ENCODE measurements around the gene EDIL3. TPM values are rescaled to one million over a fixed set of nuclear protein-coding genes. Genes with fewer than 3 reads are reported as not detected.

Gene EDIL3
- total RNA-seq, 1 experiment from 2014 or later: 0.32 TPM

- Histone ChIP-seq H2AFZ (ENCODE audit: low read depth, low read length, poor library complexity, severe bottlenecking) (no peak overlapping the region), H3K9me2 (ENCODE audit: insufficient read depth) (no peaks in the 10 kb centered on the region), H3K4me1 (ENCODE audit: control insufficient read depth in 1 of 2, insufficient read depth in 2 of 2, low read length in 2 of 2) (no peaks in the 10 kb centered on the region), H3K4me2 (ENCODE audit: low read length) (no peak overlapping the region), H3K79me2 (ENCODE audit: insufficient read depth, low read length) (no peaks in the 10 kb centered on the region), H4K20me1 (ENCODE audit: insufficient read depth) (no peaks in the 10 kb centered on the region), H3K27ac (ENCODE audit: low read depth, low read length) (no peak overlapping the region), H3K9me3 (ENCODE audit: control insufficient read depth in 1 of 2, insufficient read depth in 1 of 2, low read depth in 1 of 2, low read length in 2 of 2) (no peaks in the 10 kb centered on the region), H3K4me3 (replicated peaks in 1 of 2; ENCODE audit: low read depth in 1 of 2, low read length in 2 of 2) (no peak overlapping the region), H3K36me3 (ENCODE audit: control insufficient read depth in 1 of 2, insufficient read depth in 2 of 2, low read length in 2 of 2) (no peaks in the 10 kb centered on the region), H3K27me3 (ENCODE audit: insufficient read depth, low read length) (no peaks in the 10 kb centered on the region), H3K9ac (ENCODE audit: low read length) (no peak overlapping the region)
- no peak for DNase-seq (ENCODE audit: low read depth, low spot score)
- TF ChIP-seq SRF (IDR thresholded peaks at IDR 0.05; ENCODE audit: low read depth) (no peak), REST (IDR thresholded peaks at IDR 0.05; ENCODE audit: low read depth) (no peak)
- intact Hi-C loops (cut with micrococcal nuclease): no loop called here
- ATAC-seq: no peak
- ChIA-PET CTCF (no interaction called here), POLR2A (no interaction called here), RAD21 (ENCODE audit: low non-redundant PET in 1 of 2, low total read pairs in 2 of 2, uncharacterized antibody in 2 of 2, unreplicated experiment in 2 of 2) (no interaction called here)
- no TSS peak for BruUV-seq (replicated peaks)
Measured at GRCh38 chr5:84058561-84058960, 326.1 kb downstream of the EDIL3 start.

- CTCF ChIA-PET: no interaction called here
Measured at GRCh38 chr5:84057211-84057610, 327.5 kb downstream of the EDIL3 start.

More at GRCh38 chr5:84057211-84057610, 327.5 kb downstream of the EDIL3 start:
- Histone ChIP-seq H3K4me1 (ENCODE audit: control insufficient read depth in 1 of 2, insufficient read depth in 2 of 2, low read length in 2 of 2) (no peaks in the 10 kb centered on the region), H3K9me2 (ENCODE audit: insufficient read depth) (no peaks in the 10 kb centered on the region), H4K20me1 (ENCODE audit: insufficient read depth) (no peaks in the 10 kb centered on the region), H3K27ac (ENCODE audit: low read depth, low read length) (no peak overlapping the region), H3K27me3 (ENCODE audit: insufficient read depth, low read length) (no peaks in the 10 kb centered on the region), H3K36me3 (ENCODE audit: control insufficient read depth in 1 of 2, insufficient read depth in 2 of 2, low read length in 2 of 2) (no peaks in the 10 kb centered on the region), H2AFZ (ENCODE audit: low read depth, low read length, poor library complexity, severe bottlenecking) (no peak overlapping the region), H3K79me2 (ENCODE audit: insufficient read depth, low read length) (no peaks in the 10 kb centered on the region), H3K4me3 (replicated peaks in 1 of 2; ENCODE audit: low read depth in 1 of 2, low read length in 2 of 2) (no peak overlapping the region), H3K9ac (ENCODE audit: low read length) (no peak overlapping the region), H3K9me3 (ENCODE audit: control insufficient read depth in 1 of 2, insufficient read depth in 1 of 2, low read depth in 1 of 2, low read length in 2 of 2) (no peaks in the 10 kb centered on the region), H3K4me2 (ENCODE audit: low read length) (no peak overlapping the region)
- no peak for ATAC-seq
- intact Hi-C loops (cut with micrococcal nuclease): no loop called here
- ChIA-PET RAD21 (ENCODE audit: low non-redundant PET in 1 of 2, low total read pairs in 2 of 2, uncharacterized antibody in 2 of 2, unreplicated experiment in 2 of 2) (no interaction called here), POLR2A (no interaction called here)
- no peak for TF ChIP-seq CBX3 (IDR thresholded peaks at IDR 0.05; ENCODE audit: low read depth)
- no peak for TF ChIP-seq ZFX (IDR thresholded peaks at IDR 0.05)
- TF ChIP-seq SP1 (IDR thresholded peaks at IDR 0.05; ENCODE audit: low read depth): no peak
- no peak for TF ChIP-seq SIN3A (IDR thresholded peaks at IDR 0.05; ENCODE audit: low read depth)
- no TSS peak for BruUV-seq (replicated peaks)
- DNase-seq (ENCODE audit: low read depth, low spot score): no peak

Data from HCT116 (cell line).